Measurements from ENCODE around the gene MRPS27.

- TF ChIP-seq, protein P1, sequence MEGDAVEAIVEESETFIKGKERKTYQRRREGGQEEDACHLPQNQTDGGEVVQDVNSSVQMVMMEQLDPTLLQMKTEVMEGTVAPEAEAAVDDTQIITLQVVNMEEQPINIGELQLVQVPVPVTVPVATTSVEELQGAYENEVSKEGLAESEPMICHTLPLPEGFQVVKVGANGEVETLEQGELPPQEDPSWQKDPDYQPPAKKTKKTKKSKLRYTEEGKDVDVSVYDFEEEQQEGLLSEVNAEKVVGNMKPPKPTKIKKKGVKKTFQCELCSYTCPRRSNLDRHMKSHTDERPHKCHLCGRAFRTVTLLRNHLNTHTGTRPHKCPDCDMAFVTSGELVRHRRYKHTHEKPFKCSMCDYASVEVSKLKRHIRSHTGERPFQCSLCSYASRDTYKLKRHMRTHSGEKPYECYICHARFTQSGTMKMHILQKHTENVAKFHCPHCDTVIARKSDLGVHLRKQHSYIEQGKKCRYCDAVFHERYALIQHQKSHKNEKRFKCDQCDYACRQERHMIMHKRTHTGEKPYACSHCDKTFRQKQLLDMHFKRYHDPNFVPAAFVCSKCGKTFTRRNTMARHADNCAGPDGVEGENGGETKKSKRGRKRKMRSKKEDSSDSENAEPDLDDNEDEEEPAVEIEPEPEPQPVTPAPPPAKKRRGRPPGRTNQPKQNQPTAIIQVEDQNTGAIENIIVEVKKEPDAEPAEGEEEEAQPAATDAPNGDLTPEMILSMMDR (IDR thresholded peaks at IDR 0.05; ENCODE audit: low read depth, low read length, poor library complexity, severe bottlenecking), result no peak
- no peak for TF ChIP-seq EZH2phosphoT487 (IDR thresholded peaks at IDR 0.05; ENCODE audit: borderline replicate concordance, low read length)
Measured at GRCh38 chr5:72251386-72251785, 68.7 kb downstream of the MRPS27 start.

Measured in DOHH2 (cell line).